Activated naive CD4-positive, alpha-beta T cell treated with anti-CD3 and anti-CD28 coated beads for 36 hours (primary cell): ENCODE data around the gene ALDH3B2. TPM values are rescaled to one million over a fixed set of nuclear protein-coding genes. Genes with fewer than 3 reads are reported as not detected.
"Not testable (repeated sequence)": the region's sequence is repeated elsewhere in the genome, so short reads cannot be mapped to it uniquely, and the experiment has no call there.

Source experiments
- CTCF ChIA-PET: fragments of 350-600 bp; sonication (Branson Sonifier 250); formaldehyde crosslinking; loops from one replicate; lab custom pipeline; 2021; ENCODE audit warnings: antibody characterized with exemption; lab: Charles Lee
- DNase-seq: peaks from one replicate; pipeline ENCODE4 v3.0.0-alpha.2; 2020
- H3K27ac Mint-ChIP-seq: one replicate; pipeline ENCODE4 v1.8.0; 2021; ENCODE audit warnings: mild to moderate bottlenecking, mixed read lengths
- H3K27me3 Mint-ChIP-seq: one replicate; pipeline ENCODE4 v1.8.0; 2021; ENCODE audit warnings: low read depth, mixed read lengths
- H3K36me3 Mint-ChIP-seq: one replicate; pipeline ENCODE4 v1.8.0; 2021; ENCODE audit warnings: low read depth, mixed read lengths
- H3K4me1 Mint-ChIP-seq: one replicate; pipeline ENCODE4 v1.8.0; 2021; ENCODE audit warnings: low read depth, mixed read lengths
- H3K4me3 Mint-ChIP-seq: one replicate; pipeline ENCODE4 v1.8.0; 2021; ENCODE audit warnings: mild to moderate bottlenecking, moderate library complexity, mixed read lengths
- H3K9me3 Mint-ChIP-seq: one replicate; pipeline ENCODE4 v1.8.0; 2021; ENCODE audit warnings: mixed read lengths
- intact Hi-C: fragments of 100-400 bp; cut with micrococcal nuclease; formaldehyde crosslinking; loops from one replicate; pipeline ENCODE4 v1.15.1; 2023
- total RNA-seq, 2 experiments: library from RNA; stranded (reverse); gene quantifications; one replicate each; pipeline ENCODE4 v1.2.3, GENCODE V29; 2021

ALDH3B2 gene
- total RNA-seq, 2 experiments from 2014 or later: not detected

DNA sequence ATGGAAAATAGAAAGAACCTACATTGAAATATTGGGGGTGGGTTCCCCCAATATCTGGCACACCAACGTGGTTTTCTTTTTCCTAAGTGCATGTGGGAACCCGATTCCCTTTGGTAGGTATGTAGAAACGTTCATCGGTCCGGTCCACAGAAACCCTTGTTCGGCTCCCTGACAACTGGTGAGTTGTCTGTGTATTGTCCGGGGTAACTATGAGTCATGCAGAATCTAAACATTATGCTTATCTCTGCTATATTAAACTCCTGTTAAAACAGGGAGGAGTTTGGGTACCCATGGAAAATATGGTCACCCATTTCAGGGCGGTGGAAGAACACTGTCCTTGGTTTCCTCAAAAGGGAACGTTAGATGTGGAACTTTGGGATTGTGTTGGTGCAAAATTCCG lies 25.1 kb upstream of the ALDH3B2 start:
- intact Hi-C loops: no loop called here
- H3K36me3 Mint-ChIP-seq: no peaks in the 10 kb centered on the region

DNA sequence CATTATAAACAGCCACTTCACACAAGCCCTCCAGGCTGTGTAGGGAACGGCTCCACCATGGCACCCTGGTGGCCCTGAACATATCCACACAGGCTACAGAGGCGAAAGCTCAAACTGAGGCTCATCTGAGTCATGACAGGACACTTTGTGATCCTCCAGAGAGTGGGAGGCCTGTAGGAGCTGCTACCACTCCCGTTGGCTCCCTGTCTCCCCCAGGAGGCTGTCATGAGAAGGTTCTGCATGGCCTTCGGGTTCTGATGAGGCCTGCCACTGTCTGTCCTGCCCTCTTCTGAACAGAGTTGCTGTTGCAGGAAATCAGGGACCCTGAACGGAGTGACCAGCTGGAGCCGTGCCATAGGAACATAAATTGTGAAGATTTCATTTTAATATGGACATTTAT lies 23.8 kb upstream of the ALDH3B2 start:
- Mint-ChIP-seq H3K9me3 (no peaks in the 10 kb centered on the region), H3K27ac (no peak overlapping the region), H3K27me3 (peaks cover 4% of the 10 kb centered on the region), H3K36me3 (no peaks in the 10 kb centered on the region), H3K4me1 (no peaks in the 10 kb centered on the region), H3K4me3 (no peak overlapping the region)
- intact Hi-C loops: no loop called here
- CTCF ChIA-PET: interaction anchor here (0.7 kb wide), 1 partner anchor 21 kb away, joined by 4 read pairs; no protein-coding TSS in a partner anchor
- peak; percentile 28 for DNase-seq

More for the DNA sequence above, 25.1 kb upstream of the ALDH3B2 start:
- H3K4me3 Mint-ChIP-seq: no peak overlapping the region
- H3K27ac Mint-ChIP-seq: no peak overlapping the region
- no peaks in the 10 kb centered on the region for H3K9me3 Mint-ChIP-seq
- H3K4me1 Mint-ChIP-seq: no peaks in the 10 kb centered on the region
- H3K27me3 Mint-ChIP-seq: peaks cover 4% of the 10 kb centered on the region
- CTCF ChIA-PET: no interaction called here
- DNase-seq: no peak

DNA sequence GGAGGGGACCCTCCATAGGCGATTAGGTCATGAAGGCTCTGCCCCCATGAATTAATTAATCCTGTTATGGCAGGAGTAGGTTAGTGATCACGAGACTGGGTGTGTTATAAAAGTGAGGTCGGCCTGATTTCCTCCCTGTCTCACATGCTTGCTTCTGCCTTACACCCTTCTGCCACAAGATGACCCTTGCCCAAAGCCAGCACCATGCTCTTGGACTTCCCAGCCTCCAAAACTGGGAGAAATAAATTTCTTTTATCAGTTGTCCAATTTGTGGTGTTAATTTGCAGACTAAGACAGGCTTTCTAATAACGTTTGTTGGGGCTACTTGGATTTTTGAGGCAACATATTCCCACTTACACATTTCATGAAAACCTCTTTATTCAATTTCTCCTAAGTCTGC lies 23.4 kb upstream of the ALDH3B2 start:
- H3K4me3 Mint-ChIP-seq: no peak overlapping the region
- peaks cover 4% of the 10 kb centered on the region for H3K27me3 Mint-ChIP-seq
- DNase-seq: no peak
- no peaks in the 10 kb centered on the region for H3K36me3 Mint-ChIP-seq
- H3K27ac Mint-ChIP-seq: no peak overlapping the region
- CTCF ChIA-PET: no interaction called here
- no peaks in the 10 kb centered on the region for H3K4me1 Mint-ChIP-seq
- intact Hi-C loops: no loop called here
- no peaks in the 10 kb centered on the region for H3K9me3 Mint-ChIP-seq

DNA sequence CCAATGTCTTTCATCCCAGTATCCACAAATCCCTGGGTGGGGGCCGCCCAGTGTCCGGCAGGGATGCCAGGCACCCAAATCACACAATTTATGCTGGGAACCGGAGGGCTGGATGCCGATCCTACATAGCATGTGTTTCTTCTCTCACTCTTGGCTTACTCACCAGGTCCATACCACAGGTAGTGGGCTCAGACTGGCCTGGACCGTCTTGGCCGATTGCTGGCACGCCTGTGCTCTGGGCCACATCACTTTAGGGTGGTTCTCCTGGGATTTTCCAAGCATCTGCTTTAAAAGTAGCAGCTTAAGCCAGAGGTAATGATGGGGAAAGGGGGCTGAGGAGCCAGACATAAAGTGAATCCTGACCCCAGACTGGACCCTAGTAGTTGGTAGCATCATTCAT lies 22.6 kb upstream of the ALDH3B2 start:
- no peak overlapping the region for H3K27ac Mint-ChIP-seq
- DNase-seq: no peak
- intact Hi-C loops: no loop called here
- CTCF ChIA-PET: no interaction called here
- no peaks in the 10 kb centered on the region for H3K9me3 Mint-ChIP-seq
- H3K36me3 Mint-ChIP-seq: no peaks in the 10 kb centered on the region
- H3K27me3 Mint-ChIP-seq: peaks cover 4% of the 10 kb centered on the region
- no peaks in the 10 kb centered on the region for H3K4me1 Mint-ChIP-seq
- H3K4me3 Mint-ChIP-seq: no peak overlapping the region

DNA sequence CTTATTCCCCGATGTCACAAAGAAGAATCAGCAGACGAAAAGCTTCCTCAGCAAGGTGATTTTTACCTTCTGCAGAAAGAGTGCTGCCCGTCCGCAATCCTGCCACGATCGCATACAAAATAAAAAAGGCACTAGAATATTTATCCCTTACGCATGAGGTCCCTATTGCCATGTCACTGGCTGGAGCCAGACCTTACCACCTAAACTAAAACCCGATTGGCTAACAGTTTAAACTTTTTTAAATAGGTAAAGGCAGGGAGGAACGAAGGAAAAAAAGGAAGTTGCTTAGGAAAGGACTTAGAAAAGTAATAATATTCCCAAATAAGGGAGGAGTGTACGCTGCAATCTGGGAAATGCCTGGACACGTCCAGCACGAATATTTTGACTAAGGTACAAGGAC lies 21.2 kb upstream of the ALDH3B2 start:
- CTCF ChIA-PET: no interaction called here
- H3K4me1 Mint-ChIP-seq: no peaks in the 10 kb centered on the region
- H3K27me3 Mint-ChIP-seq: peaks cover 4% of the 10 kb centered on the region
- H3K4me3 Mint-ChIP-seq: no peak overlapping the region
- H3K36me3 Mint-ChIP-seq: no peaks in the 10 kb centered on the region
- no peak overlapping the region for H3K27ac Mint-ChIP-seq
- no peak for DNase-seq
- no peaks in the 10 kb centered on the region for H3K9me3 Mint-ChIP-seq
- intact Hi-C loops: no loop called here

DNA sequence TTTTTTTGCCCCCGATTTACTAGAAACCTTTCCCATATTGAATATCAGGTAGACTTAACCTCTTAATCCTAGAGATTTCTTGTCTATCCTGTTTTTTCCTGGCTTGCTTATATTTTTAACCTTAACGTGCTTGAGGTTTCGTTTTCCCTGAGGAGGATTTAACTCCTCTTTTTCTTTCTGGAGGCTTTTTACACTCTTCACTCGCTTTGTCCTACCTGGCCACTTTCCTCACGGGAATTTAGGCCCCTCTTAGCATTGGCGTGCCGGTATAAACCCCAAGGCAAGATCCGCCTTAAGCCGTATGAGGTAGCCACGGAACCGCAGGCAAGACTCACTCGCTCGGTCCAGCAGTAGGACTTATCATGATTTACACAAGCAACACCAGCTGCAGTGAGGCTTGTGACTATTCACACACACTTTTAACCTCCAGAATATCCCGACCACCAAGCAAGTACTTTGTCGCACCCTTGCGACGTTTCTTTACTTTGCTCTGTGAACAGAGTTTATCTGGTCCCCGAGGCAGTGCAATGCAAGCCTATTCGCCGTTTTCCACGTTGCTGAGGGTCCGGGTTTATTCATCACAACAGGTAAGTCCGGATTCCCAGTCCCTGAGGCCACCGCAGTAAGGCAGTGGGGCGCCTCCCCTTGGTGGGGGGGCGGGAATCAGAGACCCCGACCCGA lies 20.6 kb upstream of the ALDH3B2 start:
- no peaks in the 10 kb centered on the region for H3K36me3 Mint-ChIP-seq

DNA sequence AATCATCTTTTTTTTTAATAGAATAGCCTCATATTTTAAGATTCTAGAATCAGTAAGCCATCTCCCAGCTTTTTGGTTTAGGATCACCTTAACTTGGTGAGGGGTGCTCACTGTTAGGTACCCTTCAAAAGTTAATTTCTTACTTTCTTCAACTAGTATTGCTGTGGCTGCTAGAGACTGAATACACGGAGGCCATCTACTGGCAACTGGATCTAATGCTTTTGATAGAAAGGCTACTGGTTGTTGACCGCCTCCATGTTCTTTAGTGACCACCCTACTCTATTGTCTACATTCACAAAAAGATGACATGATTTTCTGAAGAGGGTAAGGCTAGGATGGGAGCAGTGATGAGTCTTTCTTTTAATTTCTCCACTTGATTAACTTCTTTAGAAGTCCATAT lies 16.7 kb upstream of the ALDH3B2 start:
- no peak for DNase-seq
- intact Hi-C loops: no loop called here
- Mint-ChIP-seq H3K27me3 (peaks cover 7% of the 10 kb centered on the region), H3K9me3 (no peaks in the 10 kb centered on the region), H3K4me3 (no peak overlapping the region), H3K4me1 (no peaks in the 10 kb centered on the region), H3K27ac (no peak overlapping the region), H3K36me3 (no peaks in the 10 kb centered on the region)
- CTCF ChIA-PET: interaction anchor here (1.5 kb wide), 1 partner anchor 62 kb away, joined by 6 read pairs; the partner anchor contains the start of gene NUDT8

More for the DNA sequence above, 20.6 kb upstream of the ALDH3B2 start:
- intact Hi-C loops: no loop called here
- Mint-ChIP-seq H3K27ac (no peak overlapping the region), H3K27me3 (peaks cover 7% of the 10 kb centered on the region), H3K4me3 (no peak overlapping the region), H3K4me1 (no peaks in the 10 kb centered on the region), H3K9me3 (no peaks in the 10 kb centered on the region)
- DNase-seq: no peak
- CTCF ChIA-PET: no interaction called here

DNA sequence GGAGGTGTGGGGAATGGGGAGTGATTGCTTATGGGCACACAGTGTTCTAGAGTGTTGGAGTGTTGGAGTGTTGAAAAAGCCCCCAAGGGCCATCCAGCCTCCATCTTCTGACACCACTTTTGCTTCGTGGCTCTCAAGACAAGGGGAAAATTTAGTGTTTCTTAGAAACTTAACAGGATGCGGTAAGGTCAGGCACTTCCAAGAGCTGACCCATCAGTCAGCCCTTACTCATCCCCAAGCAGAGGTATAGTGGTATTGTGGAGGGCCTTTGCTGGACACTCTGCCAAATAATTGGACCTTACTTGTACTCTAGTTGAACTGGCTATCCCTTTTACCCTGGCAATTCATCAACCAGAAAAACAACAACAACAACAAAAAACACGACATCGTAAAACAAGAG lies 14.8 kb upstream of the ALDH3B2 start:
- H3K27ac Mint-ChIP-seq: no peak overlapping the region
- H3K4me1 Mint-ChIP-seq: no peaks in the 10 kb centered on the region
- peaks cover 7% of the 10 kb centered on the region for H3K27me3 Mint-ChIP-seq
- no peaks in the 10 kb centered on the region for H3K36me3 Mint-ChIP-seq
- no peak overlapping the region for H3K4me3 Mint-ChIP-seq
- DNase-seq: no peak
- intact Hi-C loops: no loop called here
- H3K9me3 Mint-ChIP-seq: no peaks in the 10 kb centered on the region
- CTCF ChIA-PET: no interaction called here

DNA sequence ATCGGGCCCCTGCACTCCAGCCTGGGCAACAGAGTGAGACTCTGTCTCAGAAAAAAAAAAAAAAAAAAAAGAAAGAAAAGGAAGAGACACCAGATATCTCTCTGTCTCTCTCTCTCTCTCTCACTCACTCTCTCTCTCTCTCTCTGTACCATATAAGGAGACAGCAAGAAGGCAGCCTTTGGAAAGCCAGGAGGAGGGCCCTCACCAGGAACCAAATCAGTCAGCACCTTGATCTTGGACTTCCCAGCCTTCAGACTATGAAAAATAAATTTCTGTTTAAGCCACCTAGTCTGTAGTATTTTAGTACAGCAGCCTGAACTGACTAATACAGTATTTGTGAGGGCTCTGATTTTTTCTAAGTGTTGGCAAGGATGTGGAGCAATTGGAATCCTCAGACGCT lies 13.6 kb upstream of the ALDH3B2 start:
- H3K27ac Mint-ChIP-seq: no peak overlapping the region
- no peaks in the 10 kb centered on the region for H3K9me3 Mint-ChIP-seq
- no peaks in the 10 kb centered on the region for H3K36me3 Mint-ChIP-seq
- H3K4me3 Mint-ChIP-seq: no peak overlapping the region
- intact Hi-C loops: no loop called here
- DNase-seq: no peak
- no peaks in the 10 kb centered on the region for H3K4me1 Mint-ChIP-seq
- peaks cover 7% of the 10 kb centered on the region for H3K27me3 Mint-ChIP-seq
- CTCF ChIA-PET: interaction anchor here (1.5 kb wide), 1 partner anchor 58 kb away, joined by 3 read pairs; the partner anchor contains the start of gene NUDT8

DNA sequence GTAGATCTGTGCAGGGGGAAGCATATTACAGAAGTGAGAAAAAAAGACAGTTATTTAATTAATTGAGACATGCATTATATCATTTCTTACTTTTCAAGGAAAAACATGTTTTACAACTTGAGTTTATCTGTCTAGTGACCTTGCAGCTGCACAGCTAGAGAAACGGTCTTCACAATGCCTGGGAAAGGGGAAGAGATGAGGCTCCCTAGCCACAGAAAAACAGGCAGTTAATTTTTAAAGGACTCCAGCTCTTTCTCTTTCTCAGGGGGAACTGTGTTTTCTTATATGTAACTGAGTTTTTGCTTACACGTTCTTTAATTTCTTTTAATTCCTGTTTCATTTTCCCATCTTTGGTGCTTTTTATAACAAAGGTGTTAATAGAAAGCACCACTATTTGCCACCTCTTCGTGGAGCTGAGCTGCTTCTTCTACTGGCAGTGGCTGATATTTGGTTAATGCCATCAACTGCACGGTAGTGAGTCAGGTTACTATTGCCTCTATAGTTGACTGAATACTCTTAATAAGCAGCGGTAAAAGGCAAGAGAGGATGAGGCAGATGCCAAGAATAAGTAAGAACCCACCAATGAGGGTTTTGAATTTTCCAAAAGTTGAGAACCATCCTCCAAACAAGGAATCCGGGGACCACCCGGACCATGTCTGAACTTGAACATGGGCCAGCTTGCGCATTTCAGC lies 11.4 kb upstream of the ALDH3B2 start:
- CTCF ChIA-PET, H3K9me3 Mint-ChIP-seq, intact Hi-C loops, H3K36me3 Mint-ChIP-seq, H3K27me3 Mint-ChIP-seq, H3K4me1 Mint-ChIP-seq, H3K27ac Mint-ChIP-seq, H3K4me3 Mint-ChIP-seq, DNase-seq: not testable (repeated sequence)

DNA sequence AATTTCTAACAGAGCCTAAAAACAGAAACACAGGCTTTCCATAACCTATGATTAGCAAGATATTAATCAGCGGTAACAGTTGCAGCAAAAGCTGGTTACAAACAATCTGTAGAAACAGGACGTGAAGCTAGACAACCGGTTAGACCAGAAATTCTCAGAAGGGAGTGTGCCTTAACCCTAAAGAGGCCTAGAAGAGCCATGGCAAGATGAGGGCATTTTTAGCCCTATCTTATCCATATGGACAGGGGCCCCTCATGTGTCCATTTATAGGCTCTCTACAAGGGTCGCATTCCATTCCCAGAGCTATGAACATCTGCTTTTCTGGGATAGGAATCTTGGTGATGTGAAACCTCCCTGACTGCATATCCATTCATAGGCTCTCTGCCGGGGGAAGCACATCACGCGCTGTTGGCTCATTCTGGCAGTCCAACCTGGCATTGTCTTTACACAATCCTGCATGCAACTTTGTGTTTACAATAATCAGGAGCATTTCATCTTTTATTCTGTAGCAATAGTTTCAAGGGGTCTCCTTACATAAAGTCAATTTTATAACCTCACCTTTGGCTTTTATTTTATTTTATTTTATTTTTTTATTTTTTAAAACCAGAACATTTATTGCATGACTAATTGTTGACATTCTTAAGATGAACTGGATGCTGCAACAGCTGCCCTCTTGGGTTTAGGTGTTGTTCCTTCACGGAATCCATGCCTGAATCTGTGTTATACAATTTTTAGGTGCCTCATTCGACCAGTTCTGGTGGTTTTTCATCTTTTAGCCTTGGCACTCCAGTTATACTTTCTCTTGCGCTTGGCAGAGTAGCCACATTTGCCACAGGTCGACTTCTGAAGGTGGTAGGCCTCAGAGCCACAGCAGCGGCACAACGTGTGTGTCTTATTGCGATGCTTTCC lies 8.0 kb upstream of the ALDH3B2 start:
- DNase-seq, H3K27ac Mint-ChIP-seq, H3K9me3 Mint-ChIP-seq, H3K4me1 Mint-ChIP-seq, H3K27me3 Mint-ChIP-seq, H3K4me3 Mint-ChIP-seq, H3K36me3 Mint-ChIP-seq, intact Hi-C loops: not testable (repeated sequence)
- CTCF ChIA-PET: interaction anchor here (0.6 kb wide), 1 partner anchor 1044 kb away, joined by 4 read pairs; no protein-coding TSS in a partner anchor
